Sciatic nerve (tissue), 2 donors: ENCODE measurements around the gene RAD51B. TPM values are rescaled to one million over a fixed set of nuclear protein-coding genes. Genes with fewer than 3 reads are reported as not detected.

ENCODE experiments used
- ATAC-seq: fragments of 200-7000 bp; cut with Tn5 transposase; one replicate; pipeline ENCODE4 v1.9.1; 2020; ENCODE audit warnings: mild to moderate bottlenecking, moderate library complexity
- DNase-seq: peaks from one replicate; pipeline ENCODE4 v3.0.0-alpha.2; 2020; ENCODE audit warnings: low spot score
- intact Hi-C: fragments of 100-400 bp; cut with DNase I; formaldehyde crosslinking; loops from one replicate; pipeline ENCODE4 v1.14.2; 2022
- total RNA-seq: library from RNA; stranded (reverse); fragmentation: NEBNext Ultra II Directional; extraction: Animal tissue kit (Norgen Biotek cat#: 25700); gene quantifications from one replicate; pipeline ENCODE4 v1.2.1, GENCODE V29; 2021
- donor health status: DM: no; HTN: no; CAD: no.
- donor health status: DM: no; HTN: no; CAD: no.

Gene RAD51B
- total RNA-seq, 1 donor from 2014 or later, result 30.4 TPM

DNA sequence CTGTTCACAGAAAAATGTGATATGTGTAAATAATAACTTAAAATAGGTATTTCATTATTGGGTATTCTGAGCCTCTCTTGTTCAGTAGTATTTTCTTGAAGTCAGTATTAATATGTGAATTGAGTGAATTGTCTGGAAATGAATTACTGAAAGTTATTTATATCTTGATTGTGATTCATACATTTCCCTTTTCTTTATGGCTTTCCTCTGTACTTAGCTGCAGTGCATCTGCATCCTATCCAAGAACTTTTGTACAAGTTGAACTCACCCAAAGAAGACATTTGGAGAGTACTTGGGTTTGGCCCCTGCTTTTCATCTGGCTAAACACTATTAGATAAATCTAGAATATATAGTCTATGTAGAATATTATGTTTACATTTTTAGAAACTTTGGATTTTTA is 326.0 kb downstream of the RAD51B start:
- DNase-seq (no peak), ATAC-seq (no peak)
- intact Hi-C loops, result no loop called here

DNA sequence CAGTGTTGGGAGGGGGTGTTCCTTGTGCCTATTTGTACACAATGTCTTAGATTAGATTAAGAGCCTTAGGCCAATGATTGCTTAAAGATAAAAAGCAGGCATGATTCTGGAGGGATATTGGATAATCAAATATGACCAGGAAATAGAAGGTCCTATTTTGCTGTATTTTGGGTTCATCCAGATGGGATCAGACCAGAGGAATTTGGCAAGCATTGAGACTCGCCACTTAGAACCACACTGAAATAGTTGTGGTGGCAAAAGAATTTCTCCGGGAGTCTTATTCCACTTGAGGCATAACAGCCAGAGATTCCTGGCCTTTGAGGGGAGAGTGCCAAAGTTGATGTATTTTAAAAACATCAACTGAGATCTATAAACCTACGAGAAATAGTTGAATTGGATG is 327.2 kb downstream of the RAD51B start:
- DNase-seq, result no peak
- intact Hi-C loops, result no loop called here
- ATAC-seq, result peak; percentile 83

DNA sequence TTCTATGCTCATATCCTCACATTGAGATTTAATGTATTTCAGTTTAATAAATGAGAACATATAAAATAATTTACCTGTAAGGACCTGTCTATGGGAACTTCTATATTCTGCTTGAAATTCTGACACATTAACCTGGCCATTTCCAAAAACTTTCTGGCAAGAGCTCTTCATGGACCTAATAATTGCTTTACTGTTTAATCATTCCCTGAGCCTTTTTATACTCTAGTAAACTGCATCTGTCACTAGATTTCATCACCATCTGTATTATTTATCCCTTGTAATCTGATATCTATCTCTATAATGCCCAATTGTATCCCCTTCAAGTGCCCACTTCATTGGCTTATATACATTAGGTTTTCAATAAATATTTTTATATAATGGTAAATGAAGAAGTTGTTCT is 327.7 kb downstream of the RAD51B start:
- no peak for ATAC-seq
- intact Hi-C loops, result no loop called here
- no peak for DNase-seq

DNA sequence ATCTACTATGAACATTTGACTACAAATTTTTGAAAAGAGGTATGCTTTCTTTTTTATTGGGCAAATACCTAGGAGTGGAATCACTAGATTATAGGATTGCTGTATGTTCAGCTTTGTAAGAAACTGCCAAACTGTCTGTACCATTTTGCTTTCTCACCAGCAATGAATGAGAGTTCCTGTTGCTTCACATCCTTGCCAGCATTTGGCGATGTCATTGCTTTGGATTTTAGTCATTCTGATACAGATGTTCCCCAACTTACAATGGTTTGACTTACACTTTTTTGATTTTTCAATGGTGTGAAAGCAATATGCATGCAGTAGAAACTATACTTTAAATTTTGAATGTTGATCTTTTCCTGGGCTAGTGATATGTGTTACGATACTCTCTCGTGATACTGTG is 328.7 kb downstream of the RAD51B start:
- no peak for DNase-seq
- intact Hi-C loops, result no loop called here
- ATAC-seq, result no peak

DNA sequence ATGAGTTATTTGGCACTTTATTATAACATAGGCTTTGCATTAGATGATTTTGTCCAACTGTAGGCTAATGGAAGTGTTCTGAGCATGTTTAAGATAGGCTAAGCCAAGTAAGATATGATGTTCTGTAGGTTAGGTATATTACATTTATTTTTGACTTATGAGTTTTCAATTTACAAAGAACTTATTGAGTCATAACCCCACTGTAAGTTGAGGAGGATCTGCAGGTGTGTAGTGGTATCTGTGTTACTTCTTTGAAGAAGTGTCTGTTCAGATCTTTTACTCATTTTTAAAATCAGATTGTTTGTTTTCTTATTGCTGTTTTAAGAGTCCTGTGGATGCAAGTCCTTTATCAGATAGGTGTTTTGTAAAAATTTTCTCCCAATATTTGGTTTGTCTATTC is 329.2 kb downstream of the RAD51B start:
- DNase-seq, result no peak
- ATAC-seq, result no peak
- intact Hi-C loops, result no loop called here

DNA sequence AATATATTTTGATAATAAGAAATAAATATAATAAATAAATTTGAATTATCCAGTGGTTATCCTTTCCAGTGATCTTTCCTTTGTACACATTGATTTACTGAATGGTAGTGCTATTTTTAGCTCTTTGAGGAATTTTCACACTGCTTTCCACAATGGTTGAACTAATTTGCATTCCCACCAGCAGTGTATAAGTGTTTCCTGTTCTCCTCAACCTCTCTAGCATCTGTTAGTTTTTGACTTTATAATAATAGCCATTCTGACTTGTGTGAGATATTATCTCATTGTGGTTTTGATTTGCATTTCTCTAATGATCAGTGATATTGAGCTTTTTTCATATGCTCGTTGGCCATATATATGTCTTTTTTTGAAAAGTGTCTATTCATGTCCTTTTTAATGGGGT is 333.7 kb downstream of the RAD51B start:
- intact Hi-C loops, result no loop called here
- no peak for ATAC-seq

DNA sequence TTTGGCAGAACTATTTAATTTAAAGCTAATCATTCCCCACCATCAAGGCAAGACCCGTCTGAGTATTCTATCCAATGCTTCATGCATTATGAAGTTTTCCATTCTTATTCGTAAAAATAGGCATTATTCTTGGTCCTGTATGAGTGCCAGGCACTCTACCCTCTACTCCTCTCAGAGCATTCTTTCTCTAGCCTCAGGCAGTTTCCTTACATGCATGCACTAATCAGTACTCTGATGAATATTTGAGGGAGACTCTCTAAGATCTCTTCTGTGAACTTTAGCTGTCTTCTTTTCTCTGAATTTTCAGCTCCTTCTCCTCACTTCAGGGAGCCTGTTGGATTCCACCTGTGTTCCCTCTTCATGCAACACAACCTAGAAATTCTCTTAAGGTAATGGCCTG is 334.7 kb downstream of the RAD51B start:
- no peak for ATAC-seq
- no peak for DNase-seq
- intact Hi-C loops, result no loop called here

More for the DNA sequence above, 333.7 kb downstream of the RAD51B start:
- no peak for DNase-seq

DNA sequence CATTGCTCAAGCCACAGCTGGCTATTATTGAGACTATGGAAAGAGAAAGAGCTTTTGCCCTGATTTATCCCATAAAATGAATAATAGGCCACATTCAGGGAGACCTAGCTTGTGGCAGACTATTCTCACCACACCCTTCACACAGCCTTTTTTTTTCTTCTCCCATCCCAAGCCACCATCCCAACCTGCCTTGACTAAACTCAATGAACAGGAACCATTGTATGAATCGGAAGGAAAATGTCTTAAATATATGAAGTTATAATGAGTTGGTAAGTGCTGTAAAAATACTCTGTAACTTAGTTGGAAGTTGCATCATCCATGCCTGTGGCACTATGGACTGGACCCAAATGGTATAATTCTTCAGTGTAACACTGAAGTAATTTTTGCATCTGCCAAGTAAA is 338.4 kb downstream of the RAD51B start:
- DNase-seq (no peak), ATAC-seq (no peak)
- intact Hi-C loops, result no loop called here

DNA sequence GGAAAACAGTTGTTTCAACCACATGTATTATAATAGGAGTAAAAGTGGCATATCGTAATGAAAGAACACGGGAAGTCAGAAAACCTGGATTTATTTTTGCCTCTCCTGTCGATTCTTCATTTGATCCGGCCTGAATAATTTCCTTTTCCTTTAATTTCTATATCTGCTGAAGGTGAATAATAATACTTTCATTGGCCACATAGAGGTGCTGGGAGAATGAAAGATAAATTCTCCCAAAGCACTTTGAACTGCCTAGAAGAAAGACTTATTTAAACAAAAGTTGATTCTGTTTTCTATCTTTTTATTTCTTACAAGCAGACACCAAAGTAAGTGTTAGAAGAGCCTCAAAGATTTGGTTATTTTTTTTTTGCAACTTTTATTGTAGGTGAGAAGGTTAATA is 339.1 kb downstream of the RAD51B start:
- ATAC-seq, result no peak
- no peak for DNase-seq
- intact Hi-C loops, result no loop called here

DNA sequence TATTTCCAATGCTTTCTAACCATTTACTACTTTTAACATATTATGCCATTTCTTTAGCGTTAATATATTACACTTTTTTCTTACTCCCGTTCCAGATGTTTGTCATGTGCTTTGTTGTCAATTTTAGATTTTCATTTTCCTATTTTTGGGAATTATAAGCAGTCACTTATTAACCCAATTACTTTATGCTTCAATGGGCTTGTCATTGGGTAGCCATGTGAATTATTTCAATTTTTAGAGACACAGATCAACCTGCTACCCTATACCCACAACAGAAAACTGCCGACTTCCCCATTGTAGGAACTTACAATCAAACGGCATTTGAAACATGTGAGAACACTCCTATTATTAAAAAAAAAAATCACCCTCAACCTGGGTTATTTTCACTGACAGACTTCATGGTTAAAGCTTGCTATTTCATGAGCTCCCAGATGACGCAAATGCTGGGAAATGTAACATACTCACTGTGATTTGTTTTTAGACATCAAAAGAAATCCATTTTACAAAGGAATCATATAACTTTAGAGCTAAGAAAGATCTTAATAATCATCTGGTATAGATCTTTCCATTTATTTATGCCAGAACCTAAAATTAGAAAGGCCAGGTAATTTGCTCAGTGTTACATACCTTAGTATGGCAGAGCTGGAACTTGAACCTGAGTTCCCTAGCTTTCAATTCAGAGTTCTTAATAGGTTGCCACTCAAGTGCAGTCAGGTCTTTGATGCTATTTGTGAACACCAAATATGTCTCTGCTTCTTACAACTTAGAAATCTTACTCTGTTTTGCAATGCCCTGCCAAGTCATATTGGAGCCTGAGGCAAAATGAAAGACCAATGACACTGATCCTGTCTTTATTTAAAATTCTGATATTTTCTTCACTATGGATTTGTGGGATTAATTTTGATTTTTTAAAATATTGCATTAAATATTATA is 340.4 kb downstream of the RAD51B start:
- ATAC-seq (no peak), DNase-seq (no peak)
- intact Hi-C loops, result no loop called here

DNA sequence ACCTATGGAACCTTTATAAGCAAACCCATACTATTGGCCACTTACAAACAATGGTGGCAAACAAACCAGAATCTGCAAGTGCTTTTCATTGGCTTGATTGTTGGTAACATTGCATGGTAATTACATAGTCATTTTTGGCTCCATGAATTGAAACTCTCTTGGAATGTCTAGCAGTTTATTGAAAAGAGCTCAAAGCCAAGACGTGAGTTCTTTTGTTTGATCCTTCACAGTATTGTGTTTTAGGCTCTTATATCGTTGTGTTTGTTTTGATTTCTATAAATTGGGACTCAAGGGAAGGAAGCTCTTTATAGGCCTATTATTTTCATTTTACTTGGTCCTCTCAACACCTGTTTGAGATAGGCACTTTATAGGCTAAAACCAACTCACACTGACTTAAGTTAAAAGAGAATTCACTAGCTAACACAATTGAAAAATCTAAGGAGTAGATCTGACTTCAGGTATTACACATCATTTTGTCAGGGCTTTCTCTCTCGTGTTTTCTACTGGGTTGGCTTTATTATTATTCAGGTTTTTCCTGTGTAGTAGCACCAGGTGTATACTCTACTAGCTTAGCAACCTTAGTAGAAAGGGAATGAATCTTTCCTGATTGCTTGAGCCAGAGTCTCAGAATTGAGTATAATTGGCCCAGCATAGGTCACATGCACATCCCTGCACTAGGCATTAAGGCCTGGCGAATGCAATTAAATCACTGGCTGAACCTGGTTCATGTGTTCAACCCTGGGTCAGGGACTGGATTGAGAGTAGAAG is 341.4 kb downstream of the RAD51B start:
- no peak for DNase-seq
- intact Hi-C loops, result no loop called here
- ATAC-seq, result no peak

DNA sequence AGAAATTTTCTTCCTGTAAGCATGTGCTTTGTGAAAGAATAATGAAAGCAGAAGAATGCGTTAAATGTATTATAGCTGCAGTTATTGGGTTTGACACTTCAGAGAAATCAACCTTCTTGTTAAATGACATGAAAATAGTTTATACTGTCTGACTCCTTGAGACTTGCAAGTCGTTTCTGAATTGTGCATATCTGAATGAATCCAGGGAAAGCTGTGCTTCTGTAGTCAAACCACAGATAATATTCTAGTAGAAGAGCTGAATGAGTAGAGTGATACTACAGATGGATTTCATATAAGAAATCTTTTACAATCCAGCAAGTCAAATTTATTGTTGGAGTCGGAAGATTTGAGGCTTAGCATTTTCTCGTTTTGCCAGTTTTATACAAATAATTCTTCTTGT is 343.3 kb downstream of the RAD51B start:
- ATAC-seq (no peak), DNase-seq (no peak)
- intact Hi-C loops, result no loop called here

DNA sequence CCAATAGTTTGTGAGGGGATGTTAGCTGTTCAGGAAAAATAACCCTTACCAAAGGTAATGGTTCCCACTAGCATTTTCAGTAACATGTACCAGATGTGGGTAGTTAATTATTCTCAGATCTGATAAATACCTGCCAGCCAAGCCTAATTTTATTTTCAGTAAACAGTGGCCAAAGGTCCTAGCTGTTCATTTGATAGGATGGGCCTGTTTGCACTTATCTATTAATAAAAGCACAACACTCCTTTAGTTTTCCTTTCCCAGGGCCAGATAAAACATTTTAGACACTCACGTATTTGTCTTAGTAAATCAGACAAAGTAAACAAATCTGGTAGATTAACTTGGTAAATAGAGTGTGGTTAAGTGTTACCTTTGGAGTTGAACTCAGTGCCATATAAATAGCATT is 345.1 kb downstream of the RAD51B start:
- intact Hi-C loops, result no loop called here
- ATAC-seq, result peak; percentile 50
- DNase-seq, result no peak

DNA sequence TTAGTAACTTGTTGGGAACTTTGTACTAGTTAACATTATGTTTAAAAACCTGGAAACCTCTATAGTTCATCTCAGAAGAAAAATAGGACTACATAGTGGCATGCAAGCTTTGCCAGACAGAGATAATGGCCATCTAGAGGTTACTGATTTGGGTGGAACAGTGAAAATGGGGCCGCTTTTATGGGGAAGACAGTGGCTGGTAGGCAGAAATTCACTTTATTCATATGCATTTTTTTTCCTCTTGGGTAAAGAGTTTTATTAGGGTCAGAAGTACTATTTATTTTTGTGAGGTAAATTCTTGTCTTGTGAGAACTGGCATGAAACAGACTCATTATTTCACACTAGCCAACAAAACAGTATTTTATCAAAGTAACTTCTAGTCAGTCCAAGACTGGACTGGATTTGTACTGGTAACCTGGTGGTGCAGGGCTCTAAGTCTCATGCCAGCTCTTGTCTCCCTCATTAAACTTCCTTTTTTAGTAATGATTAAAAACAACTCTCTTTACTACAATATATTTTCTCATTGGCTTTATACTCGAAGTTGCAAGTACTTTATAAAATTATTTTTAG is 345.8 kb downstream of the RAD51B start:
- intact Hi-C loops, result no loop called here
- ATAC-seq (no peak), DNase-seq (no peak)

DNA sequence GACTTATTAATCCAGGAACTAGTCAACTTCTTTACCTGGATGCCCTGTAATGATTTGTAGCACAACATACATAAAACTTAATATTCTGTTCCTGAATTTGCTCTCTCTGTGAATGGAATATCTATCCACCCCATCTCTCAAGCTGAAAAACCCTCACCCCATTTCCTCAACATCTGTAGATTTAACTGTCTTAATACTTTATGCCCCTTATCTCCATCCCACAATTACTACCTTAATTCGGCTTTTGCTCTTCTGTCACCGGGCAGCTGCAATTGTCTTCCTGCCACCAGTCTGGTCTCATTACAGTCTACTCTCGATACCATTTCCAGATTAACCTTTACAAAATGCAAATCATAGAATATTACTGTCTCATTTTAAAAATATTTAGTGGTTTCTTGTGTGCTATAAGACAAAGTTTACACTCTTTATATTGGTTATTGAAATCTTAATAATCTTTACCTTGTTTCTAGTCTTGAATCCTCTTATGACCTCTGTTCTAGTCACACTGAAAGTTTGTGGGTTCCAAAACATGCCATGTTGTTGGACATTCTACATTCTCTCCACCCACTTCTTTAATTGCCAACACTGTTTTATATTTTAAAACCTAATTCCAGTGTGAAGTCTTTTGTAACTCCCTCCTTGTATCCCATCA is 347.3 kb downstream of the RAD51B start:
- intact Hi-C loops, result no loop called here
- DNase-seq (no peak), ATAC-seq (no peak)

DNA sequence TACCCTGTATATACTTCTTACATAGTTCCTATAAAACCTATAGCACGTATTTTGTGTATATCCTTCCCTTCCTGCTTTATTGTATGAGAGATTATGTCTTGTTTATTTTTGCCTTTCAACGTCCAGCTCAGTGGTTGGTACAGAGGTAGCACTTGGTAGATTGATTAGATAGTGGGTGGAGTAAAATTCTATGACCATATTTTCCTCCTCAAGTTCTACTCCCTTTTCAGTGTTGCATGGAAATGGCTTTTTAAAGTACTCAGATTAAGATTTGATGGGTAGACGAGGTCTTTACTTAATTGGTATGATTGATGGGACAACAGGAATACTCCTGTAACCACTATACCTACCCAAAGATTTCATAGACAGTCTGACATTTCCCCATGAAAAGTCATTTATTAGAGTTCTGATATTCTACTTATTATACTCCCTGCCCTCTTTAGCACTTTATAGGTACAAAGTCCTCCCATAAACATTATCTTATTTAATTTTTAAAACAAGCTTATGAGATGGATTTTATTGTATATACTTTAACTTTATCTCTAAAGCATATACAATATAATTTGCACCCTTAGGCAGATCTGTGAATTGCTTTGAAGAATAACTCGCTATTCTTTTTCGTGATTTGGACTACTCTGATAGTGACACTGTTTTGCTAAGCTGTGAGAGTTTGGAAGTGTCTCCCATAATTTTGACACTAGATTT is 348.0 kb downstream of the RAD51B start:
- DNase-seq, result no peak
- ATAC-seq, result no peak
- intact Hi-C loops, result no loop called here

DNA sequence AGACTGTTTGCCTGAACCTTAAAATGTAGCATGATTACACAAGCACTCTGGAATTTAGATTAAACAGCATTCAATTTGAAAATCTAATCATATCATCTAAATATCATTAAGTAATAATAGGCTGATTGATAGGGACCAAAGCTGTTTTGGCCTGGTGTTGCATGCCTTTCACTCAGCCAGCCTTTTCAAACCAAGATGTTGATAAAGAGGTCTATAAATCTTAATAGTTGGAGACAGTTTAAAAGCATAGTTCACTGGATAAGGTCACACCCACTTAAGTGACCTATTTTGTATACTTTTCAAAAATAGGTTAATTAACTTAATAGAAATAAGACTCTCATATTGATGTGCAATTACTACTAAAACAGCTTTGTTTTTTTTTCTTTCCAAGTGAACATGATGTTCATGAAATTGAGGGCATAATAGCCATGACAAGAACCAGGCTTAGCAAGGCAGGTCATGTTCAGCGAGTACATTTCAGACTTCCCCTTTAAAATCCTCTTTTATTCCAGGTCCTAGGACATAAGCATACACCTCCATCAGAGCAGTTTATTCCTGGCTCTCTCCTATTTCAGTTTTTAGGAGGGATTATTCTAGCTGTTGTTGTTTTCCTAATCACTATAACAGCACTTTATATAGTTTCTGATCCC is 349.0 kb downstream of the RAD51B start:
- intact Hi-C loops, result no loop called here
- ATAC-seq (no peak), DNase-seq (no peak)

DNA sequence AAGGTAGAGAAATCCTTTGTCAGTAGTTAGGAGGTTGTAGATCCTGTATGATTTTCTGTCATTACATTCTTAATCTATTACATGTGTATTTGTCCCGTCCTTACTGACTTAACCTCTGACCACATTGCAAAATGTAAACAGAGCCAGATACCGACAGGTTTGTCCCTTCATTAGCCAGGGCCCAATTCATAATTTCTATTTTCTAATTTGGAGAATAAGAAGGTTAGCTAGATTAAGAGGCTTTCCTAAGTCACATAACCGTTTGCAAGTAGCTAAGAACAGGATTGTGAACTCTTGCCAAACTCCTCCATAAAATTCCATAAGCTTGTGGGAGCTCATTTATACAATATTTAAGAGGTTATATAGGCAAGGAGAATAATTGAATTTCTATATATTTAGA is 352.6 kb downstream of the RAD51B start:
- ATAC-seq, result no peak
- intact Hi-C loops, result no loop called here
- DNase-seq, result no peak

DNA sequence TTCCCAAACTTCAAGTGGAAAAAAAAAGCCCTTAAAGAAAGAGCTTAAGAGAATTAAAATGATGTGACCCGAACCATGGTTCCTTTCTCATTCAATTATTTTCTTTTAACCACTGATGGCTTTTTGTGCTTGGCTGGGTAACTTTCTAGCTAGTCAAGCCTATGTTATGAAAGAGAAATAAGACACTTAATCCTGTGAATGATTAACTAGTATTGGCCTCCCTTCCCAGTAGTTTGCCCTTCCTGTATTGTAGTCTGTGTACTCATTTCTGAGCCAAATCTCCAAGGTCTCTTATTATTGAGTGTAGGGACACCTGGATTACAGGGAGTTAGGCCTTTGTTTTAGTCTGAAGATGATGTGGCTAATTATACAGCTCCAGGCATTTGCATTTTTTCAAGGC is 353.0 kb downstream of the RAD51B start:
- intact Hi-C loops, result no loop called here
- ATAC-seq (no peak), DNase-seq (no peak)
